Stimulated activated CD8-positive, alpha-beta memory T cell treated with anti-CD3 and anti-CD28 coated beads, Interleukin-15, amount 100 ng/mL, for 4 hours (primary cell): Measurements from ENCODE around the gene LAMC3.

Source experiments
- DNase-seq, 2 donors: peaks; one replicate each; pipeline ENCODE4 v3.0.0-alpha.2; 2020; ENCODE audit warnings: low read depth in 2 of 2

Gene LAMC3

GRCh38 chr9:130977811-130978221, 31.2 kb upstream of the LAMC3 start:
- DNase-seq, result no peak

- DNase-seq, result no peak
These were observed 29.2 kb upstream of the LAMC3 start for GRCh38 chr9:130979591-130980385.

DNA sequence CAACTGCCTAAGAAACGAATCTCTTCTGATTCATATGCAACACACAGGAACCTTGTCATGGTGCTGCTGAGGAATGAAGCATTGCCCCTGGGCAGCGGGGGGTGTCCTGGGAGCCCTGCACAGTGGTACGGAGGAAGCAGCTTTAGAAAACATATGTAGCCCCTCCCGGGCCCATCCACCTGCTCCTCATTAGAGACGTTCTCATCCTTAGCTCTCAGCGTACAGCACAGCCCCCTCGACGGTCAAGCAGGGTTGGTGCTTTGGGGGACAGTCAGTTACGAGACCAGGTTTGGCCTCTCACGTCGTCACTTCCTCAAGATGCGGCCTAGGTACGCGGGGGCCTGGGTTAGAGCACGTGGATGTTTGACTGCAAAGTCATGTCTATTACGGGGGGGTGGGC, 28.4 kb upstream of the LAMC3 start:
- no peak for DNase-seq

DNA sequence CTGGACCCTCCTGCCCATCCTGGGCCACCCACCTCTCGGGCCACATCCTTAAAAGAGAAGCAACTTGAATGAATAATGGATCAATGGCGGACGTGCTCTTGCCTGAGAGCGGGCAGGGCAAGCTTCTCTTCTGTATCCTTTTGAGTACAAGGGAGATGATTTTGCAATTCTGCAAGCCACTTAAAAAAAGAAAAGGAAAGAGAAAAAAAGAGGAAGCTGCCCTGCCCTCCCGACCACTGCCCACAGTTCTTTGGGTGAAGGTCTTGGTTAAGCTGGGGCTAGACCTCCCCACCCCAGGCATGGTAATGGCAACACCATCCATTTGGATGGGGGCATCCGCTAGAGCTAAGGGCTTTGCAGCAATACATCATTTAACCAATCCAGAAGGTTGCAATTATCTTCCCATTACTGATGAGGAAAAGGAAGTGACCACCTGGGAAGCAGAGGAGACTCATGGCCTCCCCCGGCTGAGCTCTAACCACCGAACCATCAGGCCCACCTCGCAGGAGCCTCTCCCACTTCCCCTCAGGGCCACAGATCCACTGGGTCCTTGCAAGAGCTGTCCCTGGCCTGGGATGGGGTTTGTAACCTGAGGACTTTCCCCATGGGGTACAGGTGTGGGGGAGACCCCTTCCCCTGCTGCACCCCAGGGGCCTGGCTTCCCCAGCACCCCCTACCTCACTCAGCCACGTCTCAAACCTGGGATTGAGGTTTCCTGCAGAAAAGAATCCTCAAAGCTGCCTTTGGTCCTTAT, 27.8 kb upstream of the LAMC3 start:
- no peak for DNase-seq

GRCh38 chr9:130981756-130982137, 27.2 kb upstream of the LAMC3 start:
- DNase-seq, result no peak

GRCh38 chr9:130982636-130983358, 26.2 kb upstream of the LAMC3 start:
- DNase-seq, result no peak

DNA sequence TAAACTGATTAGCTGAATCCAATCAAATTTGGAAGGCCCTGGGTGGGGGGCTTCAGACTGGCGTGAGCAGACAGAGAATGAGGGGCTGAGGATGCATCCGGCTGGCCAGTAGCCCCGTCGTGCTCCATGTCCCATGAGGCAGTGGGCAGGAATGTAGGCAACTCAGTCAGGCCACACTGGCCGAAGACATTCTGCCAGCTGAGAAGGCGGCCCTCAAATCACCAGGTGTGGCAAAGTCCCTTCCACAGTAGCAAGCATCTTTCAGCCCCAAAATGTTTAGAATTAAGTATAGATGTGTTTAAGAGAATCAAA, 25.7 kb upstream of the LAMC3 start:
- no peak for DNase-seq

DNA sequence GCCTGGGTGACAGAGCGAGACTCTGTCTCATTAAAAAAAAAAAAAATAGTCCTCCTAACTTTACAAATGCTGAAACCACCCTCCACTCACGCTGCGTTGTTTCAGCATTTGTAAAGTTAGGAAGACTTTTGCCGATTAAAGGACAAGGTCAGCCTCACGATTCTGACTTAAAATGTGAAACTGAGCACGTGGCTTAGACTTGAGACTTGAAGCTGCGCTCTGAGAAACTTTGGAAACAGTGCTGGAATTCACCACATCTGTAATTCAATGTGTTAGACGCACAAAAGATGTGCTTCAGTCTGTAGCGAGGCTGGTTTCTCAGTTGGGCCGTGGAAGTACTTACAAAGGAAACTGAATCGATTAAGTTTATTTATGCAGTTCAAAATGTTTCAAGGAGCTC, 25.0 kb upstream of the LAMC3 start:
- DNase-seq, result no peak

DNA sequence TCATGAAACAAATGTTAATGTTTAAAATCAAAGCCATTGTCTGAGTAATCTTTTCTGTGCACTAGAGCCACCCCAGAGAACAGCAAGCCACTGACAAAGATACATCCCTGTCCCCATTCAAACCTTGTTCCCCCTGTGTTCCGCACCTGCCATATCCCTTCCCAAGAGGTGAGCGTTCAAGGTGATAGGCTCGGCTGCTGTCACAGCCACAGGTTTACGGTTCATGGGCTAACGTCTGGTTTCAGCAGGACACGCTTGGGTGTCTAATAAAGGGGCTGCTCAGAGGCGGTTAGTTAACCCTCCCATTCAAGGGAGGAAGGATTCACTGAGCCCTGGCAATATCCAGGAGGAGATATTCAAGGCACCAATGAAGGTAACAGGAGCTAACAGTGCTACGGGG, 24.5 kb upstream of the LAMC3 start:
- DNase-seq, result no peak

- no peak for DNase-seq
These were observed 23.9 kb upstream of the LAMC3 start for GRCh38 chr9:130985029-130985428.

GRCh38 chr9:130985606-130986162, 23.3 kb upstream of the LAMC3 start:
- DNase-seq, result no peak

DNA sequence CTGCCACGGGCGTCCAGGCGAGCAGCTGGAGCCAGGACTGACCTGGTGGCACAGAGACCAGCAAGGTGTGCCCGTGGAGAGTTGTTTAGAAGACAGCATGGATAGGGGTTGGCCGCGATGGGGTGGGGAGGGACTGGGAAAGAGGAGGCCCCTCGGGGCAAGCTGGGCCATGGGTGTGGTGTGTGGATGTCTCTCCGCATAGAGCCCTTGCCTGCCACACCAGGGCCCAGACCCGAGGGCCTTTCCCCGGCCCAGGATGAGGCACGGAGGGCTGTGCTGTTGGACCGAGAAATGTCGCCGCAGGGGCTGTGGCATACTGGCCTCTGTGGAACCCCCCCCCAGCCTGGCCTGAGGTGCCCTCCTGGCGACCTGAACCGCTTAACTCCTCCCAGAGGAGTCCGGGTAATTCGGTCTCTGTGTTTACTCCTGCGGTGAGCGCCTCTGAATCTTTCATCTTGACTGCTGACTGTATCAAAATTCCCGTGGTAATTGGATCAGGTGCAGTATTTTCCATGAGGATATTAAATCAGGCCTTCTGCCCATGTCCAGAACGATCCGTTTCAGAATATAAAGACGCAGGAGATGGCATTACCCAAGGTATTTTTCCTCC, 22.5 kb upstream of the LAMC3 start:
- no peak for DNase-seq

GRCh38 chr9:130987054-130987453, 21.9 kb upstream of the LAMC3 start:
- DNase-seq, result no peak

GRCh38 chr9:130987738-130988399, 21.1 kb upstream of the LAMC3 start:
- no peak for DNase-seq

DNA sequence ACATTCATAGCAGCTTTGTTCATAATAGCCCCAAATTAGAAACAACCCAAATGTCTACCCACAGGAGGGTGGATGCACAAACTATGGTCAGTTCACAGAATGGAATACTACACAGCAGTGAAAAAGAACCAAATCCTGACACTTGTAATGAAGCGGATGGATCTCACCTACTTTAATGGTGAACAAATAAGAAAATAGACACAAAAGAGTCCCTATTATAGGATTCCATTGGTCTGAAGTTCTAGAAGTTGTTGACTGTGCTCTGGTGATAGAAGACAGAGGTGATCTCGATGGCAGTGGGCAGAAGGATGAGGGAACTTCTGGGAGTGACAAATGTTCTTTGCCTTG, 20.6 kb upstream of the LAMC3 start:
- no peak for DNase-seq

- DNase-seq, result no peak
These were observed 20.1 kb upstream of the LAMC3 start for GRCh38 chr9:130988905-130989304.

DNA sequence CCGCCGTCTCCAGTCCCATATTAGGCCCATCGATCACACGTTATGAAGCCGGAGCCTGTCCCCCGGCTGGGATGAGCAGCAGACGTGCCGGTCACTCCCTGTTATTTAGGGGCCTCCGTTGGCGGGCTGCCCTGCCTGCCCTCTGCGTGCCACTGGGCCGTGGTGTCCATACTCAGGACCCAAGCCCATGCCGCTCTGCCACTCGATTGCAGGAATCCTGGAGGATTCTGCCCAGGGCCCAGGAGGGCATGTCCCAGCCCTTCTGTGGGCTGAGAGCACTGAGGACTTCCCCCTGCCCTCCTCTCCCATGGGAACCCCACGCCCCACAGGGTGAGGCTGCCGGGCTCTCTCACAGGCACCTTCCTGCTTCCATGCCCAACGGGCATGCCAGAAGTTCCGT, 19.6 kb upstream of the LAMC3 start:
- DNase-seq, result no peak

DNA sequence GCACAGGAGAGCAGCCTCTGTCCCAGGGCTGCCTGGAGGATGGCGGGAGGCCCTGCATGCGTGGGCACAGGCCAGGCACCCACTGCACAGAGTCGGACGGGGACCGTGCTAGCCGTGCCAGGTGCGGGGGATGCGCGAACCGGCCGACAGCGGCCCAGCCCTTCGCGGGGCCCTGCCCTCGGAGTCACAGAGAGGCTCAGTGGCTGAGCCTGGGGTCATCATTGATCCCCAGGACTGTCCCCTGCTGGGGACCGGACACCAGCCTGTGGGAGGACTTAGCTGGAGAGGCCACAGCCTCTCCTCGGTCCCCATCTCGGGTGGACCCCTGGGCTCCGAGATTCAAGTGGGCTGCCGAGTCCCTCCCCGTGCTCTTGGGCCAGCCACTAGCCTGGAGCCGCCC, 19.1 kb upstream of the LAMC3 start:
- no peak for DNase-seq

DNA sequence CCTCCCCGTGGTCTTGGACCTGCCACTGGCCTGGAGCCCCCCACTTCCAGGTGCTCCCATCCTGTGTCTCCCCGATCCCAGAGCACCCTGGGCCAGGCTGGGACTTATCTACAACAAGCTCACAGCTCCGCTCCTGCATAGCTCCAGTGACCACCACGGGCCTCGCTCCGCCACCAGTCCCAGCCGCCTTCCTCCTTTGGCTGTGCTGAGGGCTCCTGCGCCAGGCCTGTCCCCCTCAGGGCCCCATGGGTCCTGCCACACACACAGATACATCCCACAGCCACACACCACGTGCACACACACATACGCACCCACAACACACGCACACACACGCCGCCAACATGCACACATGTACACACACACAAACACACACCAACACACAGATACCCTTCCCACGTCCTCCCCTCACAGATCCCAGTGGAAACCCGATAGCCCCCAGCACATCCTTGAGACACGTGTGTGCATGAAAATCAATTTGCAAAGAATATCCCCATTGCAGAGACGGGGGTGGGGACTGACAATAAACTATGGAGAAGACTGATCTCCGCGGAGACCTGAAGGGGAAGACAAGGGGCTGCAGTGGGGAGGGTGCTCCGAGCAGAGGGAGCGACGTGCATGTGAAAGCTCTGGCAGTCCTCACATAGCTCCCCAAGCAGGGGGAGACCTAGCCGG, 18.5 kb upstream of the LAMC3 start:
- no peak for DNase-seq

GRCh38 chr9:130990978-130991777, 17.8 kb upstream of the LAMC3 start:
- no peak for DNase-seq
